ENCODE measurements around the gene CORO6. TPM values are rescaled to one million over a fixed set of nuclear protein-coding genes. Genes with fewer than 3 reads are reported as not detected.

The CORO6 gene
- total and polyA plus RNA-seq, 2 donors (not counting 1 experiment from before 2014, with no cell fraction given) = 1.4 to 4.0 TPM

DNA sequence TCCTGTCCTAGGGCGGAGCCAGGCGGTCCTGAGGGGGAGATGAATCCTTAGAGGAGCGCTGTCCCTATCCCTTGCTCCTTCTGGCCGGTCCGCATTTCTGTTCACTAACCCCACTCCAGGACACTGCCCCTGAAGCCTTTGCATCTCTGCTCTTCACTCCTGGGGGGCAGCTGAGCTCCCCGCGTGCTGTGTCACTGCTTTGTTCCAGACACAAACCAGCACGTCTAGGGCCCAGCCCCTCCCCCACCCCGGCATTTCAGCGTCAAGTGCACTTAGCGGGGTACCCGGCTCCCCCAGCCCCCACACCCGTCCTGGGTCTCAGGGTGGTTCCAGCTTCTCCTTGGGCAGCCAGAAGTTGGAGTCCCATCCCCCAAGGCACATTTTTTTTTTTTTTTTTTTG, 8.9 kb downstream of the CORO6 start:
- H3K4me3 Mint-ChIP-seq = peak overlapping the region; percentile 71
- Histone ChIP-seq H3K4me3 (ENCODE audit: control extremely low read depth in 1 of 5, extremely low read depth in 1 of 5, insufficient read depth in 1 of 5, low read depth in 2 of 5, low read length in 4 of 5) (peak overlapping the region in 3 of 5 experiments; percentile 27 to 51 (median 44)), H3K36me3 (replicated peaks in 1 of 2; ENCODE audit: control extremely low read depth in 1 of 2, control insufficient read depth in 1 of 2, extremely low read depth in 1 of 2, insufficient read depth in 2 of 2, low read length in 1 of 2) (no peaks in the 10 kb centered on the region), H3K4me1 (ENCODE audit: control insufficient read depth in 2 of 2, insufficient read depth in 2 of 2, low read length in 2 of 2) (peaks cover 51 to 56% of the 10 kb centered on the region in 2 donors), H3K9ac (ENCODE audit: low read length) (peak overlapping the region; percentile 57), H2AFZ (ENCODE audit: insufficient read depth, low read depth, low read length, poor library complexity, severe bottlenecking) (peak overlapping the region; percentile 73), H3K4me2 (replicated peaks; ENCODE audit: low read depth, low read length, poor library complexity, severe bottlenecking) (peak overlapping the region; percentile 100), H3K9me3 (ENCODE audit: control extremely low read depth in 1 of 3, control insufficient read depth in 2 of 3, insufficient read depth in 1 of 3, low read length in 2 of 3) (no peaks in the 10 kb centered on the region), H3K27me3 (replicated peaks in 1 of 4; ENCODE audit: control extremely low read depth in 1 of 4, control insufficient read depth in 3 of 4, insufficient read depth in 4 of 4, low read length in 3 of 4) (peaks cover 0 to 40% (median 12%) of the 10 kb centered on the region in 4 experiments), H3K79me2 (ENCODE audit: control insufficient read depth, insufficient read depth, low read length) (peaks cover 6% of the 10 kb centered on the region), H3K27ac (ENCODE audit: low read length in 2 of 2) (no peak overlapping the region), H4K20me1 (ENCODE audit: control insufficient read depth, insufficient read depth, low read length, poor library complexity, severe bottlenecking) (peaks cover 41% of the 10 kb centered on the region)
- DNase-seq = no peak
- ChIA-PET POLR2A (interaction anchor here (0.7 to 1.1 kb wide), 2 partner anchors 9 to 22 kb away, joined by 5 to 9 read pairs; no protein-coding TSS in a partner anchor), CTCF (interaction anchor here (0.6 to 15.4 kb wide), 12 partner anchors 9 to 243 kb away, joined by 3 to 336 read pairs (median 4); partner anchors contain the start of genes ABHD15, ANKRD13B, CORO6 and GIT1)
- no peak for ATAC-seq (ENCODE audit: low read depth)
- H3K27me3 Mint-ChIP-seq = peaks cover 5% of the 10 kb centered on the region
- intact Hi-C loops (cut with micrococcal nuclease) = loop anchor here (1.0 to 10.0 kb wide), 5 partner anchors 8 to 319 kb away; partner anchors contain the start of genes CORO6 and NUFIP2
- WGBS (ENCODE audit: insufficient coverage) = 33% methylated on average over 12 of the region's 13 CpGs
- no peak for TF ChIP-seq EZH2 (IDR thresholded peaks at IDR 0.05; ENCODE audit: borderline replicate concordance, insufficient read depth, low read depth, low read length, poor library complexity, severe bottlenecking)
- TF ChIP-seq, protein P1, sequence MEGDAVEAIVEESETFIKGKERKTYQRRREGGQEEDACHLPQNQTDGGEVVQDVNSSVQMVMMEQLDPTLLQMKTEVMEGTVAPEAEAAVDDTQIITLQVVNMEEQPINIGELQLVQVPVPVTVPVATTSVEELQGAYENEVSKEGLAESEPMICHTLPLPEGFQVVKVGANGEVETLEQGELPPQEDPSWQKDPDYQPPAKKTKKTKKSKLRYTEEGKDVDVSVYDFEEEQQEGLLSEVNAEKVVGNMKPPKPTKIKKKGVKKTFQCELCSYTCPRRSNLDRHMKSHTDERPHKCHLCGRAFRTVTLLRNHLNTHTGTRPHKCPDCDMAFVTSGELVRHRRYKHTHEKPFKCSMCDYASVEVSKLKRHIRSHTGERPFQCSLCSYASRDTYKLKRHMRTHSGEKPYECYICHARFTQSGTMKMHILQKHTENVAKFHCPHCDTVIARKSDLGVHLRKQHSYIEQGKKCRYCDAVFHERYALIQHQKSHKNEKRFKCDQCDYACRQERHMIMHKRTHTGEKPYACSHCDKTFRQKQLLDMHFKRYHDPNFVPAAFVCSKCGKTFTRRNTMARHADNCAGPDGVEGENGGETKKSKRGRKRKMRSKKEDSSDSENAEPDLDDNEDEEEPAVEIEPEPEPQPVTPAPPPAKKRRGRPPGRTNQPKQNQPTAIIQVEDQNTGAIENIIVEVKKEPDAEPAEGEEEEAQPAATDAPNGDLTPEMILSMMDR (IDR thresholded peaks at IDR 0.05) = no peak
- peaks cover 39% of the 10 kb centered on the region for H3K4me1 Mint-ChIP-seq
- no peaks in the 10 kb centered on the region for H3K9me3 Mint-ChIP-seq (ENCODE audit: insufficient read depth)
- H3K27ac Mint-ChIP-seq = no peak overlapping the region

DNA sequence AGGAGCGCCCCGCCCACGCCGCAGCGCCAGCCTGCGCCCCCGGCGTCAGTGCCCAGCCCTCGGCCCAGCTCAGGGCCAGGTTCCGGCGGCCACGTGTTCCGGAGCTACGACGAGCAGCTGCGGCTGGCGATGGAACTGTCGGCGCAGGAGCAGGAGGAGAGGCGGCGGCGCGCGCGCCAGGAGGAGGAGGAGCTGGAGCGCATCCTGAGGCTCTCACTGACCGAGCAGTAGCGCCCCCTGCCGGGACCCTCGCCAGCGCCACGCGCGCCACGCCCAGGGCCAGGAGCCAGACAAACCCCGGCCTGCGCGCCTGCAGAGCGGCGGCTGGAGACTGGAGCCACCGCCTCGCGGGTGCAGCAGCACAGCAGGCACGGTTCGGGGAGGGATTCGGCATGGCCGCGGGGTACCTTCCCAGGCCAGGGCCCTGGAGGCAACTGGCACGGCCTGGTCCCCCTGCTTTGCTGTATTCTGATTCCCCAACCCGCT, 9.3 kb downstream of the CORO6 start:
- DNase-seq (peak; percentile 90), ATAC-seq (ENCODE audit: low read depth) (peak; percentile 36)
- H3K9me3 Mint-ChIP-seq (ENCODE audit: insufficient read depth) = no peaks in the 10 kb centered on the region
- no peak overlapping the region for H3K27ac ChIP-seq (ENCODE audit: low read length in 2 of 2)
- 1% methylated on average over 50 of the region's 50 CpGs for WGBS (ENCODE audit: insufficient coverage)
- peak overlapping the region; percentile 100 for H3K4me2 ChIP-seq (replicated peaks; ENCODE audit: low read depth, low read length, poor library complexity, severe bottlenecking)
- H3K4me1 Mint-ChIP-seq = peaks cover 39% of the 10 kb centered on the region
- no peak overlapping the region for H3K27ac Mint-ChIP-seq
- peaks cover 38% of the 10 kb centered on the region for H4K20me1 ChIP-seq (ENCODE audit: control insufficient read depth, insufficient read depth, low read length, poor library complexity, severe bottlenecking)
- no peaks in the 10 kb centered on the region for H3K9me3 ChIP-seq (ENCODE audit: control extremely low read depth in 1 of 3, control insufficient read depth in 2 of 3, insufficient read depth in 1 of 3, low read length in 2 of 3)
- peak overlapping the region; percentile 57 for H3K9ac ChIP-seq (ENCODE audit: low read length)
- peak overlapping the region in 3 of 5 experiments; percentile 27 to 51 (median 44) for H3K4me3 ChIP-seq (ENCODE audit: control extremely low read depth in 1 of 5, extremely low read depth in 1 of 5, insufficient read depth in 1 of 5, low read depth in 2 of 5, low read length in 4 of 5)
- CTCF ChIA-PET = interaction anchor here (0.6 to 15.4 kb wide), 13 partner anchors 9 to 449 kb away, joined by 3 to 336 read pairs (median 3); partner anchors contain the start of genes ABHD15, ANKRD13B, CORO6 and GIT1
- H2AFZ ChIP-seq (ENCODE audit: insufficient read depth, low read depth, low read length, poor library complexity, severe bottlenecking) = peak overlapping the region; percentile 73
- peaks cover 50 to 54% of the 10 kb centered on the region in 2 donors for H3K4me1 ChIP-seq (ENCODE audit: control insufficient read depth in 2 of 2, insufficient read depth in 2 of 2, low read length in 2 of 2)
- H3K36me3 ChIP-seq (replicated peaks in 1 of 2; ENCODE audit: control extremely low read depth in 1 of 2, control insufficient read depth in 1 of 2, extremely low read depth in 1 of 2, insufficient read depth in 2 of 2, low read length in 1 of 2) = no peaks in the 10 kb centered on the region
- POLR2A ChIA-PET = interaction anchor here (0.7 to 1.1 kb wide), 2 partner anchors 9 to 22 kb away, joined by 5 to 9 read pairs; no protein-coding TSS in a partner anchor
- peaks cover 5% of the 10 kb centered on the region for H3K27me3 Mint-ChIP-seq
- H3K4me3 Mint-ChIP-seq = peak overlapping the region; percentile 71
- intact Hi-C loops (cut with micrococcal nuclease) = loop anchor here (1.0 to 10.0 kb wide), 5 partner anchors 9 to 319 kb away; partner anchors contain the start of genes CORO6 and NUFIP2
- H3K79me2 ChIP-seq (ENCODE audit: control insufficient read depth, insufficient read depth, low read length) = peaks cover 4% of the 10 kb centered on the region
- peaks cover 0 to 37% (median 12%) of the 10 kb centered on the region in 4 experiments for H3K27me3 ChIP-seq (replicated peaks in 1 of 4; ENCODE audit: control extremely low read depth in 1 of 4, control insufficient read depth in 3 of 4, insufficient read depth in 4 of 4, low read length in 3 of 4)
- TF ChIP-seq, protein P1 (IDR thresholded peaks at IDR 0.05) = peak; percentile 93
- TF ChIP-seq EZH2 (IDR thresholded peaks at IDR 0.05; ENCODE audit: borderline replicate concordance, insufficient read depth, low read depth, low read length, poor library complexity, severe bottlenecking) = no peak
